DND-41 (cell line): Measurements from ENCODE around the gene EXOC6.

ENCODE experiments used
- CTCF ChIP-seq: IDR thresholded peaks from 2 replicates; pipeline ENCODE4 v1.5.1; 2012; ENCODE audit warnings: borderline replicate concordance, low read length, moderate library complexity, mild to moderate bottlenecking; ENCODE audit not compliant: poor library complexity, severe bottlenecking; ENCODE audit errors: extremely low read depth
- EZH2 ChIP-seq: IDR thresholded peaks from 3 replicates; pipeline ENCODE4 v1.6.1; 2012; ENCODE audit warnings: borderline replicate concordance, low read depth, mild to moderate bottlenecking, moderate library complexity, low read length, inconsistent platforms; ENCODE audit not compliant: severe bottlenecking

- TF ChIP-seq CTCF: no peak
- no peak for TF ChIP-seq EZH2
These were observed 2.7 kb downstream of the EXOC6 start for GRCh38 chr10:92851003-92851402.
